ENCODE data around the gene YEATS2. TPM values are rescaled to one million over a fixed set of nuclear protein-coding genes. Genes with fewer than 3 reads are reported as not detected.

YEATS2 gene
- total RNA-seq, 1 donor from 2014 or later: 37.7 TPM

- DNase-seq (ENCODE audit: low spot score): no peak
These were observed 135.9 kb downstream of the YEATS2 start for GRCh38 chr3:183833516-183833915.

GRCh38 chr3:183837390-183837789, 139.8 kb downstream of the YEATS2 start:
- no peak for DNase-seq (ENCODE audit: low spot score)

GRCh38 chr3:183837894-183838293, 140.3 kb downstream of the YEATS2 start:
- no peak for DNase-seq (ENCODE audit: low spot score)

- DNase-seq (ENCODE audit: low spot score): no peak
These were observed 142.2 kb downstream of the YEATS2 start for GRCh38 chr3:183839751-183840150.

- no peak for DNase-seq (ENCODE audit: low spot score)
These were observed 147.0 kb downstream of the YEATS2 start for GRCh38 chr3:183844606-183845005.

GRCh38 chr3:183845090-183845489, 147.5 kb downstream of the YEATS2 start:
- DNase-seq (ENCODE audit: low spot score): no peak

GRCh38 chr3:183845608-183846288, 148.2 kb downstream of the YEATS2 start:
- DNase-seq (ENCODE audit: low spot score): no peak

- DNase-seq (ENCODE audit: low spot score): no peak
These were observed 156.9 kb downstream of the YEATS2 start for GRCh38 chr3:183854318-183855035.

GRCh38 chr3:183857863-183858262, 160.3 kb downstream of the YEATS2 start:
- DNase-seq (ENCODE audit: low spot score): no peak

Other genes with a start within 250 kb of the YEATS2 start
- 6.4 TPM for gene KLHL6, start 142.1 kb upstream of the YEATS2 start, total RNA-seq
- 69.2 TPM for gene KLHL24, start 62.2 kb upstream of the YEATS2 start, total RNA-seq
- gene MAP6D1, start 127.8 kb downstream of the YEATS2 start, total RNA-seq: 2.1 TPM
- 75.0 TPM for gene PARL, start 187.1 kb downstream of the YEATS2 start, total RNA-seq